BLaER1 (cell line): ENCODE measurements around the gene TRPM8.

Experiments used
- H3K27ac ChIP-seq: shearing (Covaris generic); formaldehyde crosslinking; 2 replicates; pipeline ENCODE4 v1.8.1; 2022
- H3K27me3 ChIP-seq: shearing (Covaris generic); formaldehyde crosslinking; 2 replicates; pipeline ENCODE4 v1.8.1; 2022
- H3K36me3 ChIP-seq: shearing (Covaris generic); formaldehyde crosslinking; 2 replicates; pipeline ENCODE4 v1.8.1; 2022
- H3K4me1 ChIP-seq: shearing (Covaris generic); formaldehyde crosslinking; 2 replicates; pipeline ENCODE4 v1.8.1; 2022
- H3K4me2 ChIP-seq: shearing (Covaris generic); formaldehyde crosslinking; 2 replicates; pipeline ENCODE4 v1.8.1; 2022
- H3K4me3 ChIP-seq: shearing (Covaris generic); formaldehyde crosslinking; 2 replicates; pipeline ENCODE4 v1.8.1; 2022
- H3K9ac ChIP-seq: shearing (Covaris generic); formaldehyde crosslinking; 2 replicates; pipeline ENCODE4 v1.8.1; 2022
- H3K9me3 ChIP-seq: shearing (Covaris generic); formaldehyde crosslinking; 2 replicates; pipeline ENCODE4 v1.8.1; 2022
- H4K20me1 ChIP-seq: shearing (Covaris generic); formaldehyde crosslinking; 2 replicates; pipeline ENCODE4 v1.8.1; 2022
- Cebpa-rat ChIP-seq: shearing (Covaris generic); IDR thresholded peaks from 2 replicates; pipeline ENCODE4 v1.8.1; 2022

Gene TRPM8

DNA sequence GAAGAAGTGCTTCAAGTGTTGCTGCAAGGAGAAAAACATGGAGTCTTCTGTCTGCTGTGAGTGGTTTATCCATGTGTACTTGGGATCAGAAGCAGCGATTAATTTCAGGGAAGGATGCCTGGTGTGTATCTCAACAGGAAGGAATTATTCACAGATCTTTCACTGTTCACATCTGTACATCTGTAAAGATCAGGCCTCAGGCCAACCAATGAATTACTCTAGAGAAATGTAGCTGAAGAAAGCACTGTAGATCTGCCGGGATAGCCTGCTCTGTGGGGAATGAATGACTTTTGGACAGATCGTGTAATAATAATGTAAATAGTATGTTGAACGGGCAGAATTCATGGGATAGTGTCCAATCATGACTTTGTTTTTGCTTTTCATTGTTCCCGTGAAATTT lies 79.3 kb downstream of the TRPM8 start:
- no peaks in the 10 kb centered on the region for H3K27me3 ChIP-seq
- peaks cover 25% of the 10 kb centered on the region for H3K4me1 ChIP-seq
- H3K9ac ChIP-seq: no peak overlapping the region
- H3K4me2 ChIP-seq: peak overlapping the region; percentile 20
- 0 out of 2 replicates have a peak, but pooled peaks cover 11% of the 10 kb centered on the region for H3K9me3 ChIP-seq
- no peak overlapping the region for H3K27ac ChIP-seq
- H4K20me1 ChIP-seq: no peaks in the 10 kb centered on the region
- TF ChIP-seq Cebpa-rat: no peak
- H3K36me3 ChIP-seq: no peaks in the 10 kb centered on the region
- no peak overlapping the region for H3K4me3 ChIP-seq

DNA sequence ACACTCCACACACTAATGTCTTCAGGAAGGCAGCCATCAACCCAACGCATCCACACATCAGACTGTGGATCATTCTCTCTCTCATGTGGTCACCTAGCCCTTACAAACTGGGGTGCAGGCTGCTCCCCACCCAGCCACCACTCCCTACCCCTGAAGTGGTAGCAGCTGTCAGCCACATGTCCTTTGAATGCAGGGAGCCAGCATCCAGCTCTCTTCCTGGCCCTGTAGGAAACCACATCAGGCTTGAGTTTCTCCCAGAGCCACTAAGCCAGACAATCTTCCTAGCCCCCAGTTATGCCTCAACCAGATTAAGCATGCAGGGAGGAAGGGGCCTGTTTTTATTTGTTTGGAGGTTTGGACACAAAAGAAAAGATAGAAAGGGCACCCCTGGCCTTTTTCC lies 80.5 kb downstream of the TRPM8 start:
- Histone ChIP-seq H3K4me2 (no peak overlapping the region), H3K27ac (no peak overlapping the region), H3K4me3 (no peak overlapping the region), H3K4me1 (peaks cover 37% of the 10 kb centered on the region), H3K9me3 (0 out of 2 replicates have a peak, but pooled peaks cover 8% of the 10 kb centered on the region), H4K20me1 (no peaks in the 10 kb centered on the region), H3K27me3 (no peaks in the 10 kb centered on the region), H3K36me3 (no peaks in the 10 kb centered on the region), H3K9ac (no peak overlapping the region)
- no peak for TF ChIP-seq Cebpa-rat

DNA sequence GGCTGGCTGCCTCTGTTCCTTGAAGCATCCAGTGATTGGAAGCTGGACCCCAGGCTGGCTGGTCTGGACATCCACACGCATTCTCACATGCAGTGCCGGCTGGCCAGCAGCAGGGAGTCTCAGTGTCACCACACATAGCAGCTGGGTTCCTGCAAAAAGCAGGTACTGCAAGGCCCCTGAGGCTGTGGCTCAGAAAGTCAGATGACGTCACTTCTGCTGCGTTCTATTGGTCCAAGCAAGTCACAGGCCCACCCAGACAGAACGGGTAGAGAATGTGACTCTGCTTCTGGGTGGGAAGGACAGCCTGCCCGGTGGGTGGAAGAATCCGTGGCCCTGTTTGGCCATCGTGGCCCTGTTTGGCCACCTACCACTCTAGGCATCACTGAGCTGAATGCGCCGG lies 82.0 kb downstream of the TRPM8 start:
- peaks cover 47% of the 10 kb centered on the region for H3K4me1 ChIP-seq

DNA sequence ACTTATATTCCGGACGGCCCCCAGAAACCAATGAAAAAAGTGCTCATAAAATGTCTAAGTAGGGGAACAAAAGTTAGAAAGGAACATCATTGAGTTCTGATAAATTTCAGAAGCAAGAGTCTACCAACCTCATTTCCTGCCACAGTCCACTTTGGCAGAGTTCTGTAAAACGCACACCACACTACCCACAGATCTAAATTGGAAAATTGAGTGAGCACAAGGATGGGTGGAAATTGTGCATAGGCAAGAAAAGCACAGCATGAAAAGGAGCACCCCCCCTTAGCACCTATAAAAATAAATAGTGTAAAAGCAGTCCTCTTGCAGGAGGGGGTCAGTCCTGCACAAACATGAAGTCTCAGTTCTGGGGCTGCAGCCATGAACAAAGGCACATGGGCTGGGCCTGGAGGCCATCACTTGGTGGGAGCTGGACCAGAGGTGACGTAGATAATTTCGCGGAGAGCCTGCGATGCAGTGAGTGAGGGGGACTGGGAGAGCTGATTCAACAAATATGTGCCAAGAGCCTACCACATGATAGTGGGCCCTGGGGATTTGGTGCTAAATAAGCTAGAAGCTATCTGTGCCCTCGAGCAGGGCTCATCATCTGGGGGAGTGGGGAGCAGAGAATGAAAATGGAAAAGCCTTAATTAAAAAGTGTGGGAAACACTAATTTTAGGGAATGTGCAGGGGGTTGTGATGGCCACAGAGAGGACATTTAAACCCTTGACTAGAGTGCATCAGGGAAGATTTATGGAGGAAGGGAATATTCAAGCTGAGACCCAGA lies 84.4 kb downstream of the TRPM8 start:
- H3K27ac ChIP-seq: no peak overlapping the region

More for the DNA sequence above, 82.0 kb downstream of the TRPM8 start:
- Histone ChIP-seq H3K4me2 (no peak overlapping the region), H3K4me3 (no peak overlapping the region), H3K27ac (no peak overlapping the region), H3K9ac (no peak overlapping the region), H3K9me3 (no peaks in the 10 kb centered on the region), H3K36me3 (no peaks in the 10 kb centered on the region), H3K27me3 (no peaks in the 10 kb centered on the region), H4K20me1 (no peaks in the 10 kb centered on the region)
- no peak for TF ChIP-seq Cebpa-rat

DNA sequence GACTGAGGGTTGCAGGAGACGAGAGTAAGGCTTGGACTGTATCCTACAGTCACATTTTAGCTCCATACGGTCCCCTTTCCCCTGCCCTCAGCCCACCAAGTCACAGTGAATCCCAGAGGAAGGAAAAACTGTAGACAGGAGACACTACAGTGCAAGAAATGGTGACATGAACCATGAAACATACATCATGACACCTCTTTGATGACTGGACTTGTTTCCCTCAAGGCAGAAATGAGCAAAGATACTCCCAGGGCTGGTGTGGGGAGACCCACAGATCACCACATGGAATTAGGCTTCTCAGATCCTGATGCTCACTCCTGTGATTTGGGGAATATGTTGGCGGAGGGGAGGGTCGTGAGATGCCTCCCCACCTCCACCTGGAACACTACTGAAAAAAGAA lies 85.1 kb downstream of the TRPM8 start:
- Histone ChIP-seq H3K9ac (no peak overlapping the region), H3K4me2 (peak overlapping the region; percentile 64), H3K4me3 (no peak overlapping the region), H3K27ac (no peak overlapping the region), H3K36me3 (no peaks in the 10 kb centered on the region), H3K27me3 (no peaks in the 10 kb centered on the region), H4K20me1 (no peaks in the 10 kb centered on the region), H3K9me3 (no peaks in the 10 kb centered on the region), H3K4me1 (peaks cover 45% of the 10 kb centered on the region)
- TF ChIP-seq Cebpa-rat: no peak

More for the DNA sequence above, 84.4 kb downstream of the TRPM8 start:
- H3K4me2 ChIP-seq: peak overlapping the region; percentile 64
- H3K9ac ChIP-seq: no peak overlapping the region
- H3K27me3 ChIP-seq: no peaks in the 10 kb centered on the region
- no peak overlapping the region for H3K4me3 ChIP-seq
- H3K36me3 ChIP-seq: no peaks in the 10 kb centered on the region
- TF ChIP-seq Cebpa-rat: no peak
- no peaks in the 10 kb centered on the region for H4K20me1 ChIP-seq
- peaks cover 45% of the 10 kb centered on the region for H3K4me1 ChIP-seq
- H3K9me3 ChIP-seq: no peaks in the 10 kb centered on the region

DNA sequence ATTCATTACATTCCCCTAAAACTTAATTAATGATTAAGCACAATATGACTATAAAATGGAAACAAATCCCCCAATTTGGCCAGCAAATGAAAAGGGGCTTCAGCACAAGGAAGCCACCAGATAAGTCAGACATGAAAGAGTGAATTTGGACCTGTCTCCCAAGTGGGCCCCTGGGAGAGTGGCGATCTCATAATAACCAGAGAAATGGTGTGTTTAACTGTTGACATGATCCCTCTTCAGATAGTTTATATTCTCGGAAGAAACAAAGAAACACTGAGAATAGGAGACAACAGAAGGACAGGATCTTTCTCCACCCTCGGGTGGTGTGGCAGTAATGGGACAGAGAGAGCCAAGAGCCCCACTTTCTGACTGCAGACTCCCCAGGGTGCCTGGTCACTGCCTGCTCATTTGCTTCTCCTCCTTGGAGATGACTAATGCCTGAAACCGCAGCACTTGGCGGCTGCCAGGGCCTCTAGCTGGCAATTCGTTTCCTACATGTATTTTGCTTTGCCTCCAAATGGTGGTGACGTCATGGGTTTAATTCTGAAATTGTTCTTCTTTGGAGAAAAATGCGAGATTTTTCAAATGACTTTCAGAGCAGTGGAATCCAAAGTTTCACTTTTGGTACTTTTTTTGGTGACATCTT lies 86.9 kb downstream of the TRPM8 start:
- peaks cover 39% of the 10 kb centered on the region for H3K4me1 ChIP-seq
- peak overlapping the region; percentile 51 for H3K4me2 ChIP-seq
- H3K27me3 ChIP-seq: no peaks in the 10 kb centered on the region
- no peak overlapping the region for H3K27ac ChIP-seq
- no peaks in the 10 kb centered on the region for H3K36me3 ChIP-seq
- H3K9me3 ChIP-seq: no peaks in the 10 kb centered on the region
- H4K20me1 ChIP-seq: no peaks in the 10 kb centered on the region
- no peak overlapping the region for H3K4me3 ChIP-seq
- H3K9ac ChIP-seq: no peak overlapping the region
- TF ChIP-seq Cebpa-rat: no peak

DNA sequence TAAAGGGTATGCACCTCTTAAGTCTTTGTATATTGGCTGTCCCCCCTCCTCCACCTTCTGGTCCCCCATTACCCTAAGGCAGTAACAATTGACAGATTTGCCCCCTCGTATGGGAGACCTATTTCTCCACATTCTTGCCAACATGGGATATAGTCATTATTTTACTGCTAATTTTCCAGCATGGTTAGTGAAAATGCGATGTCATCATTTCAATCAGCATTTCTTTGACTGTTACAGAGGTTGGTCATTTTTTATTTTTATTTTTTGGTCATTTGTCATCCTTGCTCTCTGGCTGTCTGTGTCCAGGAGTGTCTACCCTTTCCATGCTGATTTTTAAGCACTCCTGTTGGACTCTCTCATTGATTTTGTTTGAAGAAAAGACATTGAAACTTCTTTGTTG lies 88.0 kb downstream of the TRPM8 start:
- H4K20me1 ChIP-seq: no peaks in the 10 kb centered on the region
- no peaks in the 10 kb centered on the region for H3K36me3 ChIP-seq
- H3K27me3 ChIP-seq: no peaks in the 10 kb centered on the region
- H3K27ac ChIP-seq: no peak overlapping the region
- H3K9me3 ChIP-seq: no peaks in the 10 kb centered on the region
- H3K4me2 ChIP-seq: no peak overlapping the region
- no peak overlapping the region for H3K9ac ChIP-seq
- TF ChIP-seq Cebpa-rat: no peak
- no peak overlapping the region for H3K4me3 ChIP-seq
- peaks cover 39% of the 10 kb centered on the region for H3K4me1 ChIP-seq

DNA sequence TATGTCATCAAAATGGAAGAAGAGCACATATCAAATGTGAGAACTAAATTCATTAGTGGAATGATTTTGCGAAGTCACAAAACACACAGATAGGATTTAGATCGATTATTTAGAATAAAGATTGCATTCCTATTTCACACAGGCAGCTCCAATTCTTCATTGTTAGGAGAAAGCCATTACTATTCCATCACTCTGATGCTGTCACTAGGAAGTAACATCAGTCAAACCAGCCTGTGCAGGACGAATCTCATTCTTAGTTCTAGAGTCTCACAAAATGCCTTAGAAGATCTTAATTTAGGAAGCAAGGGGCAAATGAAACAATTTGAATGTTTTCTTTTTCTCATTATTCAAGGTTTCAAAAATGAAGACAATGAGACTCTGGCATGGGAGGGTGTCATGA lies 89.3 kb downstream of the TRPM8 start:
- Histone ChIP-seq H4K20me1 (no peaks in the 10 kb centered on the region), H3K4me1 (peaks cover 28% of the 10 kb centered on the region)
- TF ChIP-seq Cebpa-rat: no peak

DNA sequence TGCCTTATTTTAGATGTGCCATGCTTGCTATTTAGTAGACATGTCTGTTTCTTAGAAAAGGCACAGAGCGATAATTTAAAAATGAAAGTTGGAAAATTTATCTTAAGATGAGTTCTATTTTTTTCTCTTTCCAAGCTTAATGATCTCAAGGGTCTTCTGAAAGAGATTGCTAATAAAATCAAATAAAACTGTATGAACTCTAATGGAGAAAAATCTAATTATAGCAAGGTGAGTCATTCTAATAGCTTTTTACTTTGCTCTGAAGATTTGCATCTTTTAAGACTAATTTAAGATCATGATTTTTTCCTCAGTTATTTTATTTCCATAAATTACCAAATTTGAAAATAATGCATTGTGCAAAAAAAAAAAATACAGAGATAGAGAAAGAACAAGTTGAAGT lies 97.3 kb downstream of the TRPM8 start:
- Histone ChIP-seq H3K4me2 (no peak overlapping the region), H4K20me1 (no peaks in the 10 kb centered on the region), H3K4me3 (no peak overlapping the region), H3K9ac (no peak overlapping the region), H3K27ac (no peak overlapping the region), H3K27me3 (no peaks in the 10 kb centered on the region), H3K9me3 (peaks cover 8% of the 10 kb centered on the region; the same call in 1 of the 2 replicates), H3K36me3 (no peaks in the 10 kb centered on the region), H3K4me1 (peaks cover 11% of the 10 kb centered on the region)
- TF ChIP-seq Cebpa-rat: no peak

More for the DNA sequence above, 89.3 kb downstream of the TRPM8 start:
- peaks cover 7% of the 10 kb centered on the region; the same call in 1 of the 2 replicates for H3K9me3 ChIP-seq
- H3K9ac ChIP-seq: no peak overlapping the region
- no peak overlapping the region for H3K27ac ChIP-seq
- H3K4me3 ChIP-seq: no peak overlapping the region
- no peaks in the 10 kb centered on the region for H3K27me3 ChIP-seq
- no peaks in the 10 kb centered on the region for H3K36me3 ChIP-seq
- H3K4me2 ChIP-seq: no peak overlapping the region

DNA sequence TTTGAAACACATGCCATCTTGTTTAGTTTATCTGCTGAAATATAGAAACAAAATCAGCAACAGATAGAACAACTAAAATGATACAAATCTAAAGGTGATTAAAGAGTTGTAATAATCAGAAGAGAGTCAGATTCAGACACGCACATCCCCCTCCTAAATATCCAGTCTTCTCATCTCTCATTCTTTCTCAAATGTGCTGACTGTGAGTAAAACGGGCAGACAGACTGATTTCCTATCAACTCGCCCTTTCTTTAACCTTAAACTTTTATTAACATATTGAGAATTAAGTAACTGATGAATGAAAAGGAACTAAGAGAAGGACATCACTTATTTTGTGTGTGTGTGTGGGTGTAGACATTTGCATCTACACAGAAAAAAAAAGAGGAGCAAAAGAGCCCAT lies 98.7 kb downstream of the TRPM8 start:
- H3K27me3 ChIP-seq: no peaks in the 10 kb centered on the region
- H3K4me1 ChIP-seq: peaks cover 11% of the 10 kb centered on the region
- H3K9ac ChIP-seq: no peak overlapping the region
- no peak overlapping the region for H3K4me2 ChIP-seq
- no peaks in the 10 kb centered on the region for H4K20me1 ChIP-seq
- no peaks in the 10 kb centered on the region for H3K36me3 ChIP-seq
- peaks cover 11% of the 10 kb centered on the region; the same call in 1 of the 2 replicates for H3K9me3 ChIP-seq
- no peak for TF ChIP-seq Cebpa-rat
- H3K4me3 ChIP-seq: no peak overlapping the region
- no peak overlapping the region for H3K27ac ChIP-seq
